Endothelial cell of umbilical vein (primary cell): ENCODE measurements around the gene TOMM7.

Source experiments
- CTCF ChIP-seq, 2 donors: IDR thresholded peaks; 1 replicate in 1 of 2; 2 replicates in 1 of 2; pipeline ENCODE4 v1.5.1; 2011; ENCODE audit warnings: low read length in 2 of 2, mild to moderate bottlenecking in 2 of 2, moderate library complexity in 2 of 2, control low read depth in 1 of 2, inconsistent platforms in 1 of 2, low read depth in 1 of 2; ENCODE audit not compliant: insufficient read depth in 1 of 2; ENCODE audit errors: extremely low read depth in 1 of 2
- EZH2 ChIP-seq: IDR thresholded peaks from 2 replicates; pipeline ENCODE4 v1.6.1; 2012; ENCODE audit warnings: borderline replicate concordance, low read depth, mild to moderate bottlenecking, moderate library complexity, low read length, inconsistent platforms; ENCODE audit not compliant: severe bottlenecking
- FOS ChIP-seq: IDR thresholded peaks from 2 replicates; pipeline ENCODE4 v1.6.1; 2011; ENCODE audit warnings: mild to moderate bottlenecking, low read length, moderate library complexity, borderline replicate concordance; ENCODE audit not compliant: insufficient read depth
- GATA2 ChIP-seq: IDR thresholded peaks from 2 replicates; pipeline ENCODE4 v1.7.0; 2011; ENCODE audit warnings: low read depth, mild to moderate bottlenecking, moderate library complexity, mixed read lengths, low read length; ENCODE audit not compliant: insufficient read length, insufficient read depth
- JUN ChIP-seq: IDR thresholded peaks from 2 replicates; pipeline ENCODE4 v1.6.1; 2011; ENCODE audit warnings: borderline replicate concordance, low read depth; ENCODE audit not compliant: insufficient read length, insufficient read depth
- MAX ChIP-seq: IDR thresholded peaks from 2 replicates; pipeline ENCODE4 v1.6.1; 2011; ENCODE audit not compliant: insufficient read depth, insufficient read length
- MYC ChIP-seq: IDR thresholded peaks from one replicate; pipeline ENCODE4 v1.6.1; 2011; ENCODE audit warnings: mild to moderate bottlenecking, low read depth, low read length
- POLR2A ChIP-seq: IDR thresholded peaks from 2 replicates; pipeline ENCODE4 v1.6.1; 2012; ENCODE audit warnings: low read depth, mild to moderate bottlenecking, control low read depth, low read length
- POLR2AphosphoS5 ChIP-seq: IDR thresholded peaks from 2 replicates; pipeline ENCODE4 v1.6.1; 2012; ENCODE audit warnings: low read depth, mild to moderate bottlenecking, control low read depth, low read length, moderate library complexity; ENCODE audit not compliant: insufficient read depth

GRCh38 chr7:22864301-22864700 is 41.7 kb upstream of the TOMM7 start:
- TF ChIP-seq POLR2AphosphoS5 (no peak), CTCF (IDR thresholded peaks at IDR 0.05; ENCODE audit: extremely low read depth in 1 of 2, insufficient read depth in 1 of 2, low read depth in 1 of 2, low read length in 2 of 2) (no peak), POLR2A (no peak), EZH2 (no peak), MAX (no peak), GATA2 (no peak), FOS (no peak), MYC (no peak), JUN (no peak)
